ENCODE data around the gene DDX60.

DNA sequence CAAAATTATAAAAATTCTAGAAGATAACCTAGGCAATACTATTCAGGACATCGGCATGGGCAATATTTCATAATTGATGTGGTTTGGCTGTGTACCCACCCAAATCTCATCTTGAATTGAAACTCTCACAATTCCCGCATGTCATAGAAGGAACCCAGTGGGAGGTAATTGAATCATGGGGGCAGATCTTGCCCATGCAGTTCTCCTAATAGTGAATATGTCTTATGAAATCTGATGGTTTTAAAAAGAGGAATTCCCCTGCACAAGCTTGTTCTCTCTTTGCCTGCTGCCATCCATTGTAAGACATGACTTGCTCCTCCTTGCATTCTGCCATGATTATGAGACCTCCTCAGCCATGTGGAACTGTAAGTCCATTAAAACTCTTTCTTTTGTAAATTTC lies 77.7 kb downstream of the DDX60 start:
- TF ChIP-seq, protein P1, sequence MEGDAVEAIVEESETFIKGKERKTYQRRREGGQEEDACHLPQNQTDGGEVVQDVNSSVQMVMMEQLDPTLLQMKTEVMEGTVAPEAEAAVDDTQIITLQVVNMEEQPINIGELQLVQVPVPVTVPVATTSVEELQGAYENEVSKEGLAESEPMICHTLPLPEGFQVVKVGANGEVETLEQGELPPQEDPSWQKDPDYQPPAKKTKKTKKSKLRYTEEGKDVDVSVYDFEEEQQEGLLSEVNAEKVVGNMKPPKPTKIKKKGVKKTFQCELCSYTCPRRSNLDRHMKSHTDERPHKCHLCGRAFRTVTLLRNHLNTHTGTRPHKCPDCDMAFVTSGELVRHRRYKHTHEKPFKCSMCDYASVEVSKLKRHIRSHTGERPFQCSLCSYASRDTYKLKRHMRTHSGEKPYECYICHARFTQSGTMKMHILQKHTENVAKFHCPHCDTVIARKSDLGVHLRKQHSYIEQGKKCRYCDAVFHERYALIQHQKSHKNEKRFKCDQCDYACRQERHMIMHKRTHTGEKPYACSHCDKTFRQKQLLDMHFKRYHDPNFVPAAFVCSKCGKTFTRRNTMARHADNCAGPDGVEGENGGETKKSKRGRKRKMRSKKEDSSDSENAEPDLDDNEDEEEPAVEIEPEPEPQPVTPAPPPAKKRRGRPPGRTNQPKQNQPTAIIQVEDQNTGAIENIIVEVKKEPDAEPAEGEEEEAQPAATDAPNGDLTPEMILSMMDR (IDR thresholded peaks at IDR 0.05) = no peak
- TF ChIP-seq EP300 (IDR thresholded peaks at IDR 0.05) (no peak), POLR2A (IDR thresholded peaks at IDR 0.05) (no peak)
